Spleen (tissue), 11 donors: Measurements from ENCODE around the gene FIBCD1. TPM values are rescaled to one million over a fixed set of nuclear protein-coding genes. Genes with fewer than 3 reads are reported as not detected.

ENCODE experiments used
- DNase-seq: peaks from one replicate; pipeline ENCODE4 v3.0.0-alpha.2; 2020
- H3K27ac ChIP-seq, 8 donors: fragments of 200-600 bp; sonication (generic) in 7 of 8; 1 replicate in 4 of 8; 2 replicates in 4 of 8; pipeline versions ENCODE4 v1.5.0 to v1.8.0; 2016 to 2021; ENCODE audit warnings: inconsistent platforms in 4 of 8, mild to moderate bottlenecking in 4 of 8, moderate library complexity in 1 of 8
- H3K27me3 ChIP-seq, 7 donors: fragments of 200-600 bp; sonication (generic) in 6 of 7; replicated peaks in 1 of 7; 1 replicate in 4 of 7; 2 replicates in 3 of 7; pipeline versions ENCODE4 v1.5.0 to v1.8.0; 2016 to 2021; ENCODE audit warnings: inconsistent platforms in 3 of 7, mild to moderate bottlenecking in 1 of 7
- H3K36me3 ChIP-seq, 6 donors: fragments of 200-600 bp; sonication (generic) in 5 of 6; 1 replicate in 4 of 6; 2 replicates in 2 of 6; pipeline versions ENCODE4 v1.5.0 to v1.8.0; 2016 to 2021; ENCODE audit warnings: inconsistent platforms in 2 of 6
- H3K4me1 ChIP-seq, 6 donors: fragments of 200-600 bp; sonication (generic) in 5 of 6; 1 replicate in 3 of 6; 2 replicates in 3 of 6; pipeline versions ENCODE4 v1.5.0 to v1.8.0; 2016 to 2021; ENCODE audit warnings: inconsistent platforms in 3 of 6
- H3K4me3 ChIP-seq, 8 donors: fragments of 200-600 bp; sonication (generic) in 7 of 8; 1 replicate in 4 of 8; 2 replicates in 4 of 8; pipeline versions ENCODE4 v1.5.0 to v1.8.0; 2016 to 2021; ENCODE audit warnings: inconsistent platforms in 4 of 8, mild to moderate bottlenecking in 4 of 8, moderate library complexity in 2 of 8
- H3K9me3 ChIP-seq, 8 donors: fragments of 200-600 bp; sonication (generic) in 7 of 8; 1 replicate in 4 of 8; 2 replicates in 4 of 8; pipeline versions ENCODE4 v1.5.0 to v1.8.0; 2016 to 2021; ENCODE audit warnings: inconsistent platforms in 4 of 8
- POLR2A ChIP-seq, 3 donors: fragments of 450-650 bp; IDR thresholded peaks; one replicate each; pipeline ENCODE4 v1.5.1; 2017; ENCODE audit warnings: antibody characterized with exemption in 3 of 3, mild to moderate bottlenecking in 1 of 3
- POLR2AphosphoS5 ChIP-seq, 3 donors: sonication (generic); formaldehyde crosslinking; IDR thresholded peaks; one replicate each; pipeline ENCODE4 v1.5.1; 2017; ENCODE audit warnings: antibody characterized with exemption in 3 of 3
- WGBS, 5 donors: extraction: QIAGEN DNeasy Blood & Tissue Kit in 3 of 5; methylation state at CpG; one replicate each; pipeline versions ENCODE4 v1.1.5 to v1.1.7; 2013 to 2018; 5-methylcytosine and 5-hydroxymethylcytosine counted together
- intact Hi-C: fragments of 100-400 bp; cut with DNase I; formaldehyde crosslinking; loops from one replicate; pipeline ENCODE4 v1.15.0; 2023; ENCODE audit warnings: low total_unique reads
- polyA plus RNA-seq, 3 donors: library from polyadenylated mRNA; stranded (reverse); fragments of 200-250 nt; gene quantifications; one replicate each; pipeline ENCODE4 v1.2.1, GENCODE V29; 2013
- total RNA-seq, 7 donors: library from RNA; depleted of rRNA in 3 of 7; stranded (reverse); fragments of >200 nt in 3 of 7; fragmentation: NEBNext Ultra II Directional in 4 of 7; extraction: Animal tissue kit (Norgen Biotek cat#: 25700) in 4 of 7; gene quantifications; one replicate each; pipeline versions ENCODE4 v1.1.0 to v1.2.1, GENCODE V29; 2016 to 2021
- TF ChIP-seq, protein P1 (sequence below), 11 experiments: fragments of 200-600 bp in 7 of 11; fragments of 450-650 bp in 4 of 11; sonication (generic) in 4 of 11; IDR thresholded peaks in 8 of 11; conservative IDR thresholded peaks in 3 of 11; 1 replicate in 7 of 11; 2 replicates in 4 of 11; pipeline versions ENCODE4 v1.4.0 to v1.8.0; 2016 to 2021; ENCODE audit warnings: antibody characterized with exemption in 11 of 11, inconsistent platforms in 4 of 11, mild to moderate bottlenecking in 1 of 11
- donor health status: healthy with polysubstance abuse.
- donor health status: DM: no; HTN: no; CAD: no; lungs with moderate emphysema.
- donor health status: DM: no; HTN: no; CAD: no.
- donor health status: Bipolar disorder and iron deficiency.
- donor health status: healthy.
- donor health status: DM: no; HTN: no; CAD: no.
- donor health status: DM: yes; HTN: yes; CAD: no.

FIBCD1 gene
- total and polyA plus RNA-seq, 10 donors, result 0.02 to 0.51 (median 0.35) TPM; not detected in 3

DNA sequence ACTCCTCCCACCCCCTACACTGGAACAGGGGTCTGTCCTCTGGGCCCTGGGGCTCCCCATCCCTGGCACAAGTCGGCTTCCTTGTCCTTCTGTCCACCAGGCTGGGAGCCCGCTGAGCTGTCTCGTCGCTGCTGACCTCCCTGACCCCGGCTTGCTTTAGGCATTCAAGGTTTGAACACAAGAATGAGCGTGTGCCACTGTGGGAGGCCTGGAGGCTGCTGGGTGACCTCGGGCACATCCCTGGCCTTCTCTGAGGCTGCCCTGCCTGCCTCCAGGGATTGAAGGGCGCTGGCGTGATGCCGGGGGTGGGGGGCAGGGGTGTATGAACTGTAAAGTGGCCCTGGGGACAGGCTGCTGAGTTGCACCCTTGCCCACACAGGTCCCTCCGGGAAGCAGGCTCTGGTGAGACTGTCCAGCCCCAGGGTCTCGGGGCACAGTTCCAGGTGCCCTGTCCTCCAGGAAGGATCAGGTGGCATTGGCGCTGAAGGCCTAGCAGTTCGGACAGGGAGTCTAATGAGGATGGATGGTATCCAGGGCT, 18.2 kb downstream of the FIBCD1 start:
- Histone ChIP-seq H3K4me3 (no peak overlapping the region), H3K36me3 (no peaks in the 10 kb centered on the region), H3K27me3 (peaks cover 0 to 88% (median 29%) of the 10 kb centered on the region in 7 donors), H3K27ac (no peak overlapping the region), H3K9me3 (no peaks in the 10 kb centered on the region), H3K4me1 (no peaks in the 10 kb centered on the region)
- DNase-seq, result no peak
- TF ChIP-seq, protein P1, sequence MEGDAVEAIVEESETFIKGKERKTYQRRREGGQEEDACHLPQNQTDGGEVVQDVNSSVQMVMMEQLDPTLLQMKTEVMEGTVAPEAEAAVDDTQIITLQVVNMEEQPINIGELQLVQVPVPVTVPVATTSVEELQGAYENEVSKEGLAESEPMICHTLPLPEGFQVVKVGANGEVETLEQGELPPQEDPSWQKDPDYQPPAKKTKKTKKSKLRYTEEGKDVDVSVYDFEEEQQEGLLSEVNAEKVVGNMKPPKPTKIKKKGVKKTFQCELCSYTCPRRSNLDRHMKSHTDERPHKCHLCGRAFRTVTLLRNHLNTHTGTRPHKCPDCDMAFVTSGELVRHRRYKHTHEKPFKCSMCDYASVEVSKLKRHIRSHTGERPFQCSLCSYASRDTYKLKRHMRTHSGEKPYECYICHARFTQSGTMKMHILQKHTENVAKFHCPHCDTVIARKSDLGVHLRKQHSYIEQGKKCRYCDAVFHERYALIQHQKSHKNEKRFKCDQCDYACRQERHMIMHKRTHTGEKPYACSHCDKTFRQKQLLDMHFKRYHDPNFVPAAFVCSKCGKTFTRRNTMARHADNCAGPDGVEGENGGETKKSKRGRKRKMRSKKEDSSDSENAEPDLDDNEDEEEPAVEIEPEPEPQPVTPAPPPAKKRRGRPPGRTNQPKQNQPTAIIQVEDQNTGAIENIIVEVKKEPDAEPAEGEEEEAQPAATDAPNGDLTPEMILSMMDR (IDR thresholded peaks at IDR 0.05 in 8 of 11, conservative IDR thresholded peaks at IDR 0.05 in 3 of 11), result no peak
- TF ChIP-seq POLR2AphosphoS5 (IDR thresholded peaks at IDR 0.05), result no peak
- TF ChIP-seq POLR2A (IDR thresholded peaks at IDR 0.05), result no peak
- intact Hi-C loops, result no loop called here
- WGBS, 5 donors, result 70 to 89% (median 78%) methylated on average over 9 to 14 of the region's 14 CpGs

DNA sequence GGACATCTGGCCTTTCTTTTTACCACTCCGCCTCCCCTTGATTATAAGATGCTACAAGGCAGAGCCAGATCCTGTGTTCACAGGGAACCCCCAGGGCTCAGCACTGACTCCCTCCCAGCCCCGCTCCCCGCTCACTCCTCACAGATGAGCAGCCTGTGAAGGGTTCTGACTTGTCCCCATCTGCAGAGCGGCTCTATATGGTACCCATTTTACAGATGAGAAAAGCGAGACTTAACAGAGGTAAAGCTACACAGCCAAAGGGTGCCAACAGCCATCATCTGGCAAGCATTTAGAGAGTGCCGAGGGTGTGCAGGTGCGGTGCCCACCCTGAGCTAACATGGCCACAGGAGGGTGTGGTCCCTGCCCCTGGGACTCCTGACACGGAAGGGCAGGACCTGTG, 18.8 kb downstream of the FIBCD1 start:
- no peaks in the 10 kb centered on the region for H3K9me3 ChIP-seq
- no peak overlapping the region for H3K4me3 ChIP-seq
- H3K4me1 ChIP-seq, result no peaks in the 10 kb centered on the region
- H3K27ac ChIP-seq, result no peak overlapping the region
- TF ChIP-seq POLR2A (IDR thresholded peaks at IDR 0.05), result no peak
- no peak for TF ChIP-seq POLR2AphosphoS5 (IDR thresholded peaks at IDR 0.05)
- TF ChIP-seq, protein P1 (IDR thresholded peaks at IDR 0.05 in 8 of 11, conservative IDR thresholded peaks at IDR 0.05 in 3 of 11), result no peak
- no peak for DNase-seq
- H3K27me3 ChIP-seq, result peaks cover 0 to 87% (median 29%) of the 10 kb centered on the region in 7 donors
- intact Hi-C loops, result no loop called here
- 86 to 92% (median 89%) methylated on average over 8 of the region's 8 CpGs for WGBS, 5 donors
- no peaks in the 10 kb centered on the region for H3K36me3 ChIP-seq

DNA sequence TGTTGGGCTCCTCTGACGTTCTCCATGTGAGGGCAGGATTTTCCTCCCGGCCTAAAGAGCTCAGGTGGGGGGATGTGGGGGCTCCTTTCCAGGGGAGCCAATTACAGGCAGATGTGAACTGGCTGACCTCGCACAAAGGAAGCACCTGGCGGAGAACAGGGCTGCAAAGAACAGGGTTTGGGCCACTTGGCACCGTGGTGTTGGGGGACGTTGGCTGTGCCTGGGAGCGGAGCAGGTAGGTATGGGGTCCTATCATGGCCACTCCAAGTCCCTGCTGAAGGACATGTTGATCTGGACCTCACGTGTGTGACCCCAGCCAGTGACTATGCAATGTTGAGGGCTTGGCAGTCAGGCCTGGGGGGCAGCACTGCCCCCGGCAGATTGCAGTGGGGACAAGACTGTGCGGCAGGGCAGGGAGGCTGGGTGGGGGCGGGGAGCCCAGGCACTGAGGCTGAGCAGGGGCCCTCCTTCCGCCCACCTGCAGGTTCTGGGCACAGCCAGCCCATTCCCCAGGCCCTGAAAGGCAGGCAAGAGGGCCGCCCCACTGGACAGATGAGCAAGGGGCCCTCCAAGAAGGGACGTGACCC, 19.4 kb downstream of the FIBCD1 start:
- H3K9me3 ChIP-seq, result no peaks in the 10 kb centered on the region
- WGBS, 5 donors, result 59 to 73% (median 66%) methylated on average over 9 to 14 of the region's 14 CpGs
- H3K4me3 ChIP-seq, result no peak overlapping the region
- H3K36me3 ChIP-seq, result no peaks in the 10 kb centered on the region
- H3K27me3 ChIP-seq, result peaks cover 0 to 87% (median 23%) of the 10 kb centered on the region in 7 donors
- DNase-seq, result no peak
- intact Hi-C loops, result no loop called here
- no peak overlapping the region for H3K27ac ChIP-seq
- TF ChIP-seq, protein P1 (IDR thresholded peaks at IDR 0.05 in 8 of 11, conservative IDR thresholded peaks at IDR 0.05 in 3 of 11), result no peak
- TF ChIP-seq POLR2A (IDR thresholded peaks at IDR 0.05) (no peak), POLR2AphosphoS5 (IDR thresholded peaks at IDR 0.05) (no peak)
- no peaks in the 10 kb centered on the region for H3K4me1 ChIP-seq

DNA sequence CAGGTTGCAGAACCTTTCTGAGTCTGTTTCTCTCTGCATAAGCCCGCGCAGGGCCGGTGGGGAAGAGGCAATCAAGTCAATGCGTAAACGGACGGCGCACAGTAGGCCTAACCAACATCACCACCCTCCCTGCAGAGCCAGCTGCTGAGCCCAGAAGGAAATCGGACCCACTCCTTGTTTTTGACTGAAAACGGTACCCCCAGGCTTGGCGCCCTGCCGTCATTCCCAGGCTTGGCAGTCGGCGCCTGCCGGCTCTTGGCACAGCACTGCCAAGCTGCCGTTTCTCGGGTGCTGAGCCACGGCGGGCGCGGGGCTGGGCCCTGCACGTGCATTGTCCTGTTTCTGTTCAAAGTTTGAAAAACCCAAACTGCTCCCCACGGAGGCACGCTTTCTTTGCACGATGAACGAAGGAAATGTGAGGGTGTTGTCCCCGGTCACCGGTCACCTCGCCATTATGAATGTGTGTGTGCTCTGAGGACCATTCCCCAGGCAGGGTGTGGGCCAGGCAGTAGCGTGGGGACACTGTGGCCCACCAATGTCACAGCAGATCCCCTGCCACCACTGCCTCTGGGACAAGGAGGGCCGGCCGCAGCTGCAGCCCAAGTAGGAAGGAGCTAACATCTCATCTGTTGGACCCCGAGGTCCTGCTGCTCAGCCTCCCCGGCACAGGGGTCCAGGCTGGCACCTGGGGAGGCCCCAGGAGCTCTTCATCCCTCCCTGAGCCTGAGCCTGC, 20.1 kb downstream of the FIBCD1 start:
- Histone ChIP-seq H3K4me1 (no peaks in the 10 kb centered on the region), H3K27me3 (peaks cover 0 to 87% (median 17%) of the 10 kb centered on the region in 7 donors), H3K27ac (no peak overlapping the region), H3K36me3 (no peaks in the 10 kb centered on the region), H3K9me3 (no peaks in the 10 kb centered on the region), H3K4me3 (no peak overlapping the region)
- TF ChIP-seq POLR2AphosphoS5 (IDR thresholded peaks at IDR 0.05), result no peak
- TF ChIP-seq, protein P1 (IDR thresholded peaks at IDR 0.05 in 8 of 11, conservative IDR thresholded peaks at IDR 0.05 in 3 of 11), result no peak
- no peak for TF ChIP-seq POLR2A (IDR thresholded peaks at IDR 0.05)
- DNase-seq, result no peak
- intact Hi-C loops, result no loop called here
- 80 to 87% (median 86%) methylated on average over 31 to 33 of the region's 33 CpGs for WGBS, 5 donors
